HepG2 (cell line): ENCODE measurements around the gene KCNAB1.

Experiments used
- KDM5A ChIP-seq: fragments of 200-600 bp; sonication (generic); IDR thresholded peaks from 2 replicates; pipeline ENCODE4 v1.7.0; 2018; ENCODE audit warnings: antibody characterized with exemption, mild to moderate bottlenecking, low read length, borderline replicate concordance
- MAZ ChIP-seq, 2 experiments: sonication (generic) in 1 of 2; formaldehyde crosslinking in 1 of 2; IDR thresholded peaks; 2 replicates each; pipeline versions ENCODE4 v1.5.0 to v1.6.1; 2012 to 2020; ENCODE audit warnings: low read depth in 2 of 2, mild to moderate bottlenecking in 2 of 2, borderline replicate concordance in 1 of 2, improper control_type of control experiment in 1 of 2, low read length in 1 of 2, missing genetic modification reagents in 1 of 2, moderate library complexity in 1 of 2
- MED1 ChIP-seq: sonication (generic); formaldehyde crosslinking; IDR thresholded peaks from 2 replicates; pipeline ENCODE4 v1.4.0; 2020; ENCODE audit warnings: missing genetic modification reagents
- NKX3-1 ChIP-seq: sonication (generic); formaldehyde crosslinking; IDR thresholded peaks from 2 replicates; pipeline ENCODE4 v1.5.0; 2020; ENCODE audit warnings: missing genetic modification reagents
- RBAK ChIP-seq: sonication (generic); formaldehyde crosslinking; IDR thresholded peaks from 2 replicates; pipeline ENCODE4 v1.5.1; 2020; ENCODE audit warnings: mild to moderate bottlenecking, missing genetic modification reagents
- RNF2 ChIP-seq: fragments of 450-650 bp; conservative IDR thresholded peaks from 2 replicates; pipeline ENCODE4 v1.6.1; 2016; ENCODE audit warnings: low read depth
- SIN3A ChIP-seq: IDR thresholded peaks from 2 replicates; pipeline ENCODE4 v1.6.1; 2011; ENCODE audit warnings: low read depth, mild to moderate bottlenecking, control low read depth, low read length, borderline replicate concordance
- ZBTB20 ChIP-seq: sonication (generic); formaldehyde crosslinking; IDR thresholded peaks from 2 replicates; pipeline ENCODE4 v1.8.1; 2023; ENCODE audit warnings: missing genetic modification reagents, low read depth, mild to moderate bottlenecking, borderline replicate concordance
- ZBTB7A ChIP-seq: sonication (generic); formaldehyde crosslinking; IDR thresholded peaks from 2 replicates; pipeline ENCODE4 v1.8.0; 2022; ENCODE audit warnings: mild to moderate bottlenecking, missing genetic modification reagents
- ZNF629 ChIP-seq: sonication (generic); formaldehyde crosslinking; conservative IDR thresholded peaks from 2 replicates; pipeline ENCODE4 v1.5.0; 2020; ENCODE audit warnings: missing genetic modification reagents
- ZNF879 ChIP-seq: sonication (generic); formaldehyde crosslinking; IDR thresholded peaks from 2 replicates; pipeline ENCODE4 v1.8.1; 2023; ENCODE audit warnings: missing genetic modification reagents

- TF ChIP-seq RNF2 (no peak), ZBTB7A (CRISPR knock-in tag) (no peak), RBAK (CRISPR knock-in tag) (no peak), SIN3A (no peak), KDM5A (no peak), ZNF629 (CRISPR knock-in tag) (no peak), ZNF879 (CRISPR knock-in tag) (no peak), ZBTB20 (CRISPR knock-in tag) (no peak), MED1 (CRISPR knock-in tag) (no peak), NKX3-1 (CRISPR knock-in tag) (no peak), MAZ (IDR thresholded peaks at IDR 0.05; ENCODE audit: borderline replicate concordance, low read depth, low read length) (no peak), MAZ (CRISPR knock-in tag; IDR thresholded peaks at IDR 0.05; ENCODE audit: low read depth) (no peak)
These were observed 203.1 kb downstream of the KCNAB1 start for GRCh38 chr3:156323466-156323865.
